Lower leg skin (tissue), 3 donors: ENCODE results near the gene ANK2.

Experiments used
- POLR2A ChIP-seq, 2 donors: fragments of 450-650 bp; IDR thresholded peaks; one replicate each; pipeline ENCODE4 v1.6.1; 2016 to 2017; ENCODE audit warnings: antibody characterized with exemption in 2 of 2, mild to moderate bottlenecking in 1 of 2, moderate library complexity in 1 of 2
- TF ChIP-seq, protein P1 (sequence below), 3 donors: fragments of 450-650 bp; IDR thresholded peaks; one replicate each; pipeline ENCODE4 v1.5.1; 2016; ENCODE audit warnings: antibody characterized with exemption in 3 of 3, mild to moderate bottlenecking in 3 of 3, moderate library complexity in 2 of 3

DNA sequence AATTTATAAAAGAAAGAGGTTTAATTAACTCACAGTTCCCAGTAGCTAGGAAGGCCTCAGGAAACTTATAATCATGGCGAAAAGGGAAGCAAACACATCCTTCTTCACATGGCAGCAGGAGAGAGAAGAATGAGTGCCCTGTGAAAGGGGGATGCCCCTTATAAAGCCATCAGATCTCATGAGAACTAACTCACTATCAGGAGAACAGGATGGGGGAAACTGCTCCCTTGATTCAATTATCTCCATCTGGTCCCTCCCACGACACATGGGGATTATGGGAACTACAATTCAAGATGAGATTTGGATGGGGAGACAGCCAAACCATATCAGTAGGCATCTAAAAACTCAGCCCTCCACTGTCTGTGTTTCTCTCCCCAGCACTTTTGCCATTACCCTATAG lies 22.4 kb downstream of the ANK2 start:
- TF ChIP-seq, protein P1, sequence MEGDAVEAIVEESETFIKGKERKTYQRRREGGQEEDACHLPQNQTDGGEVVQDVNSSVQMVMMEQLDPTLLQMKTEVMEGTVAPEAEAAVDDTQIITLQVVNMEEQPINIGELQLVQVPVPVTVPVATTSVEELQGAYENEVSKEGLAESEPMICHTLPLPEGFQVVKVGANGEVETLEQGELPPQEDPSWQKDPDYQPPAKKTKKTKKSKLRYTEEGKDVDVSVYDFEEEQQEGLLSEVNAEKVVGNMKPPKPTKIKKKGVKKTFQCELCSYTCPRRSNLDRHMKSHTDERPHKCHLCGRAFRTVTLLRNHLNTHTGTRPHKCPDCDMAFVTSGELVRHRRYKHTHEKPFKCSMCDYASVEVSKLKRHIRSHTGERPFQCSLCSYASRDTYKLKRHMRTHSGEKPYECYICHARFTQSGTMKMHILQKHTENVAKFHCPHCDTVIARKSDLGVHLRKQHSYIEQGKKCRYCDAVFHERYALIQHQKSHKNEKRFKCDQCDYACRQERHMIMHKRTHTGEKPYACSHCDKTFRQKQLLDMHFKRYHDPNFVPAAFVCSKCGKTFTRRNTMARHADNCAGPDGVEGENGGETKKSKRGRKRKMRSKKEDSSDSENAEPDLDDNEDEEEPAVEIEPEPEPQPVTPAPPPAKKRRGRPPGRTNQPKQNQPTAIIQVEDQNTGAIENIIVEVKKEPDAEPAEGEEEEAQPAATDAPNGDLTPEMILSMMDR (IDR thresholded peaks at IDR 0.05) = no peak
- TF ChIP-seq POLR2A (IDR thresholded peaks at IDR 0.05) = no peak
